GM19099 (cell line): ENCODE results near the gene PROM1.

Experiments
- POLR2A ChIP-seq: IDR thresholded peaks from 3 replicates; pipeline ENCODE4 v1.6.1; 2011; ENCODE audit warnings: low read depth; ENCODE audit not compliant: insufficient read length; ENCODE audit errors: extremely low read depth

PROM1 gene

DNA sequence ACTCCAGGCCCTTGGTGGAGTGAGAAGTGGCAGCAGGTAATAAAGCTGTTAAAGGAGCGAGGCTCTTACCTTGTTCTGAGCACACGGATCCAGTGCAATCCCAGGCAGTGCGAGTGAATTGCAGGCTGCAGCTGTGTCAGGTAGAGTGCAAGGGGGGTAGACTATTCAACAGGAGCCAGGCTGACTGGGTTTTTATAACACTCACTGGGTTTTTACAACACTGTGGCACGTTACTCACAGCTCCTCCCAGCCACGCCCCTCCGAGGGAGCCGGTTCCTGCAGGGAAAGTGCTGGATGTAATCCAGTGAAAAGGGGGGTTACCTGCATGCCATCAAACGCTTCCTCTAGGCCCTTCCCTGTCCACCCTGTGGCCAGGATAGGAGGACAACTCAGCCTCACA, 145.6 kb downstream of the PROM1 start:
- TF ChIP-seq POLR2A = no peak

DNA sequence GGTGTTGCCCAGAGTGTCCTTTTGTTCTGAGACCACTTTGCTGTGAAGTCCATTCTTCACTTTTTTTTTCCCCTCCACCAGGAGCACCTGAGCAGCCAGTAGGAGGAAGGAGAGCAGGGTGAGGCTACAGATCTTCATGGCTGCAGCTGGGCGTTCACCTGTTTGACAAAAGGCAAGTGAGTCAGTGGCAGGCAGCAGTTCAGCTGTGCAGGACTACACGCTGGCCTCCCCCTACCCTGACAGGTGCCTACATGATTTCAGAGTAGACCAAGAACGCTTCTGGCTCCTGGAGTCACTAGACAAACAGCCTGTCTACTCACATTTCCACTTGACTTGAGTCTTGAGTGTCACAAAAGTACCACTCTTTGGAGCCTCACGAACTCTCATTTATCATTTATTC, 147.3 kb downstream of the PROM1 start:
- no peak for TF ChIP-seq POLR2A

DNA sequence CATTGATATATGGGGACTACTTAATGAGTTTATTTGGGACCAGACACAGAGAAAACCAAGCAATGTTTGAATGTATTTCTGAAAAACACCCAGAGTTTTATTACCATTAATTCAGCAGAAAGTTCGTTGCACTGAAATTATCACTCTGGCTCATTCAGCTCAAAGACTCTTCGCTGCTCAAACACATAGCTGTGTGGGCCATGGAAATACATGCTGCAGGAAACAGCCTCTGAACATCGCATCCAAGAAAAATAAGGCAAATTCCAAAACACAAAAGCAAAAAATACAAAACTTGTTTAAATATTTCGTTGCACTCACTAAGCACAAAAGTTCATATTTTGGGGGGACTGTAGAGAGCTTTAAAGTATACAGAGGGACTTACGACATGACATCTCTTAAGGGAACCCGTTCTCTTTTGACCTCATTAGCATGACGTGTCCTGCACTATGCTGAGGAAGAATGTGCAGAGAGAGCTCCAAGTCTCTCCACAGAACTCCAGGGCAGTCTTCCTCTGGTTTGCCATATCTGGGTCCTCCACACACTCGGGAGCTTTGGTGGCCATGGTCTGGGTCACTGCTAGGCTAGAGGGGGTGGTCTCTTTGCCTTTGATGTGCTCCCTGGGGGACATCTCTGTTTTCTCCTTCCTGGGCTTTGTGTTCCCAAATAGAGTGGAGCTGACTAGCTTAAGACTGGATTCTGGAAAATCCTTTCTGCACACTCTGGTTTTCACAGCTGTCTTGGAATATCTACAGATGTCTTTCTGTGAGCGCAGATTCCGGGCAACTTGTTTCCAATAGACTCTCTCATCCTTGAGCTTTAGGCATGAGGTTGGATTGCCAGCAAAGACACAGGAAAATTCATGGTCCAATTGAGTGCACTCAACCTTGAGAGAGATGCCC, 148.1 kb downstream of the PROM1 start:
- no peak for TF ChIP-seq POLR2A

DNA sequence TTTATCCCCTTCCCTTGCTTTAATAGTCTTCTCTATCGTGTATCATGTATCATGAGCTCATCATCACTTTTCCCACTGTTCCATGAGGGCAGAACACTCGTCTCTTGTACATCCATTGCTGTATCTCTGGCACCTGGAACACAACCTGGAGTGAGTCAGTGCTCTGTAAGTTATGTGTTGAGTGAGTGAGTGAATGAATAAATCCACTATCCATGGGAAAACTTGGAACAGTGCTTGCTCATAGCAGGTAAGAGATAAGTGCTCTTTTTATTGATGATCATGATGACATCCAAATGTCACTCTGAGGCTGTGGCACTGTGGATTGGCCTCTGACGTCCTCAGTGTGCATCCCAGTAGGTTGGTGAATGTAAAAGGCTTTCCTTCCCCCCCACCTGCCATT, 149.6 kb downstream of the PROM1 start:
- TF ChIP-seq POLR2A = no peak

DNA sequence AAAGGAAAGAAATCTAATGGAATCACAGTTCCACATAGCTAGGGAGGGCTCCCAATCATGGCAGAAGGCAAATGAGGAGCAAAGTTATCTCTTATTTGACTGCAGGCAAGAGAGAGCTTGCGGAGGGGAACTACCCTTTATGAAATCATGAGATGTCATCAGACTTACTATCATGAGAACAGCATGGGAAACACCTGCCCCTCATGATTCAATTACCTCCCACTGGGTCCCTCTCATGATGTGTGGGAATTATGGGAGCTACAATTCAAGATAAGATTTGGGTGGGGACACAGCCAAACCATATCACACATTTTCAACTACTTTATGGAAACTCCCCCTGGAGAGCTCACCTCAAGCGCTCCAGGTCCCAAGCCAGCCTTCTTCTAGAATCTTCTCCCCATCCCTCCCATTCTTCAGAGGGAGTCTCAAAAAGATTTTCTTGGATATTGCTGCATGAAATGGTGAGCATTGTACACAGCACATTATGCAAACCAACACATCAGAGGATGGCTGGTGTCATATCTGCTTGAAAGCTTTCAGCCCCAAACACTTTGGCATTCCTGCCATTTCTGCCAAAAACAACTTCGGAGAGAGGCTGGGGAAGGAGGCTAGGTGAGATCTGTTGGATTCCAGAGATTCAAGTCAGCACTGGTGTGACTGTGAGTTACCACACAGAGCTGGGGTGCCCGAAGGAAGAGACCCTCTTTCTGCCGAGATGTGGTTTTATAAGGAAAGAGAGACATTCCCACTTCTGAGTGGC, 152.2 kb downstream of the PROM1 start:
- no peak for TF ChIP-seq POLR2A

DNA sequence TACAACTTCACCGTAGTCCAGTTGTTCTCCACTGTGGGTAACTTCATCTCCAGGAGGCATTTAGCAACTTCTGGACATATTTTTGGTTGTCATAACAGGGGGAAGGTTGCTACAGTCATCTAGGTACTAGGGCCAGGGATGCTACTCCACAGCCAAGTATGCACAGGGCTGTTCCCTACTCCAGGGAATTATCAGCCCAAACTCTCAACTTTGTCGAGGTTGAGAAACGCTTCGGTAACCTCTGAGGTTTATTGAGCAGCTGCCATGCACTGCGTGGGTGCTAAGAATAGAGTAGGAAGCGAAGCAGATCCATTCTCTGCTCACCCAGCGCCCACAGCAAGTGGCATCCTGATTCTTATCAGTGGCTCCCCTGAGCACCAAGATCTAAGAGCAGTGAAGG, 153.5 kb downstream of the PROM1 start:
- TF ChIP-seq POLR2A = no peak

DNA sequence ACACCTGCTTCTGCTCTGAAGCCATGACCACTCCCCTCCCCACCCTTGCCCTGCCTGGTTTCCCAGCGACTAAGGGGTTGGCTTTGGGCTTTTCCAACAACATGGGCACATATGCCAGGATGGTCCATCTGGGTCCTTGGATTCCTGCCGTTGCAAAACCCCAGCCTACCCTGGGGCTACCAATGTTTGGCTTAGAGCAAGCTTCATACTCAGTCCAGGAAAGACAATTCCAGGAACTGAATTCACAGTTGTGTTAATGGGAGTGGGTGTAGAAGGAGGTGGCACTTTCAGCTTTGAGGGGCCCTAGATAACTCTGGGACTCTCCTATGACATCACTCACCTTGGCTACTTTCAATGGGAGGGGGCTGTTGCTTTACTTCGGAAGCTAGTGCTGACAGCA, 154.3 kb downstream of the PROM1 start:
- TF ChIP-seq POLR2A = no peak

DNA sequence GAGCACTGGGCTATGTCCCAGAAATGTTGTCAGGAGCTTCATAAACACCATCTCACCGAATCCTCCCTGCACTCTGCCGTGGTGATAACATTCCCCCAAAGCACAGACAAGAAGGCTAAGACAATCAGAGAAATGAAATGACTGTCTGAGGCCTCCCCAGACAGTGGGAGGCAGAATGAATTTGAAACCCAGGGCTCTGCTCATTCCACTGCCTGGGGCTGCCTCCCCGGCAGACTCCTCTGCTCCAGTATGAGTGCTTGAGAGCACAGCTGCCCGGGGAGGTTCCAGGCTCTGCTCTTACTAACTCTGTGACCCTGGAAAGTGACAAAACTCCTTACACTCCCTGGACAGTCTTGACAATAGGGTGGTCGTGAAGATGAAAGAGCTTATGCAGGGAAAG, 154.9 kb downstream of the PROM1 start:
- TF ChIP-seq POLR2A = no peak

DNA sequence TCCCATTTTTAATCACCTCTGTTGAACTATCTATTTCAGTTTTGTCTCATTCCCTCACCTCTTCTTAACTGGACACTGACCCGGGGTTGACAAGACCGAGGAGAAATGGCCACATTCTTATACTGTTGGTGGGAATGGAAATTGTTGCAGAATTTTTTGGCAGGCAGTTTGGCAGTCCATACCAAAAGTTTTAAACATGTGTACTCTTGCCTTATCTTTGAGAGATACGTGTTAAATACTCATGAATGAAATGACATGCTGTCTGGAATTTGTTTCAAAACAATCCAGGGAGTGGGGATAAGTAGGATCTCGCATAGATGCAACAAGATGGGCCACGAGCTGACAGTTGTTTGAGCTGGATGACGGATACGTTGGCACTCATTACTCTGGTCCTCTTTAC, 157.3 kb downstream of the PROM1 start:
- no peak for TF ChIP-seq POLR2A

DNA sequence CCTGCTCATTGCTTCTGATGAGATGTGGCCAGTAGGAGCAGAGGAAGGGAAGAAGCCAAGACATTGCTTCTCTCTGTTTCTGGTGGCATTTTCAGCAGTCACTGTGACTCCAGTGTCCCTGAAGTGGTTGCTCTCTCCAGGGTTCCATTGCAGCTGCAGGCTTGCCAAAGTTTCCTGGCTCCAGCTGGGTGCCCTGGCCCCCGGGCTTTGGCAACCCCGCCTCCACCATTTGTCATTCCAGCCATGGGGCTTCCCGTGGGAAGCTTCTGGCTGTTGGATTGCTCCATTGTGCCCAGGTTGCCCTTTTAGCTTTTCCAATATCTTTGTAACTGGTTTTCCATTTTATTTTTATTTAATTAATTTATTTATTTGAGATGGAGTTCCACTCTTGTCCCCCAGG, 158.0 kb downstream of the PROM1 start:
- TF ChIP-seq POLR2A = no peak

DNA sequence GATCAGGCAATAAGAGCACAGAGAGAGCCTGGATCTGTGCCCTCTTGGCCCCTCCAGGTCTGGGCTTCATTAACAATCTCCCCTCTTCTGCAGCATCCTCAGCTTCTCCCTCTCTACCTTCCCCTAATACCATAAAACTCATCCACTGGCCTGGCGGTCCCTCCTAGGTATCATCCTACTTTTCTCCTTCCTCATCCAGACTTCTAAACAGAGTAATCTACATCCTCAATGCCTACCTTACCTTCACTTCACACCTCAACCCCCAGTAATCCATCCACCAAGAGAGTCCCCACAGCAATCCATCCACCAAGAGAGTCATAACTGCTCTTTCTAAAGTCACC, 162.3 kb downstream of the PROM1 start:
- no peak for TF ChIP-seq POLR2A

DNA sequence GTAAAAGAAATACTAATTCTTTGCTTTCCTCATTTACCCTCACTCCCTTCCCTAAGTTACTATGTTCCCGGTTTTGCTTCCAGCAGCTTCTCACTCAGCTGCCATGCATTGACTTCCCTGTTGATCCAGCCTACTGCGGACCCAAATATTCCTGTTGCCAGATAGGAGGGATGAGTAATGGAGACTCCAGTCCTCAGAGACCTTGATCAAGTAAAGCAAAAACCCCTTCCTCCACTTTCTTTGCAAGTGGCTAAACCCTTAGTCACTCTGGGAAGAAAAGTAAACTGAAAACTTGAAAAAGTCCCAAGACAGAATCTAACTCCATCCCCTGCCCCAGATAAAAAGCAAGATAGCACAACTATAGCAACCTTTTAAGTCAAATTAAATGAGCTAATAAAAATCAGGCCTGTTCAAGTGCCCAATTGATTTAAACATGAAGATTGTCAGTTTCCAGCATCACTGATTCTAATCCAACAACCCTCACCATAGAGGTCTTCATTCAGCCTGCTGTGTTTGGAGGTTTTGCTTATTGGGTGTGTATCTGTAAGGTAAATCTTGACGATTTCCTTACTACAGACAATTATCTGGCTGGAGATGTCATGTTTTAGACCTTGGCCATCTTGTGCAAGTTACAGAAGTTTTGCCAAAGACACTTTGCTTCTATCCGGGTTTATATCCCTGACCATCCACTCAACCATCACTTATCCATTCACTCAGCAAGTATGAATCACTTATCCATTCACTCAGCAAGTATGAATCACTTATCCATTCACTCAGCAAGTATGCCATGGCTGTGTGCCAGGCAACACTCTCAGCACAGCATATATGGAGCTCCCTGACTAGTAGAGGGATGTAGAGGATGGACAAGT, 162.9 kb downstream of the PROM1 start:
- TF ChIP-seq POLR2A = no peak

DNA sequence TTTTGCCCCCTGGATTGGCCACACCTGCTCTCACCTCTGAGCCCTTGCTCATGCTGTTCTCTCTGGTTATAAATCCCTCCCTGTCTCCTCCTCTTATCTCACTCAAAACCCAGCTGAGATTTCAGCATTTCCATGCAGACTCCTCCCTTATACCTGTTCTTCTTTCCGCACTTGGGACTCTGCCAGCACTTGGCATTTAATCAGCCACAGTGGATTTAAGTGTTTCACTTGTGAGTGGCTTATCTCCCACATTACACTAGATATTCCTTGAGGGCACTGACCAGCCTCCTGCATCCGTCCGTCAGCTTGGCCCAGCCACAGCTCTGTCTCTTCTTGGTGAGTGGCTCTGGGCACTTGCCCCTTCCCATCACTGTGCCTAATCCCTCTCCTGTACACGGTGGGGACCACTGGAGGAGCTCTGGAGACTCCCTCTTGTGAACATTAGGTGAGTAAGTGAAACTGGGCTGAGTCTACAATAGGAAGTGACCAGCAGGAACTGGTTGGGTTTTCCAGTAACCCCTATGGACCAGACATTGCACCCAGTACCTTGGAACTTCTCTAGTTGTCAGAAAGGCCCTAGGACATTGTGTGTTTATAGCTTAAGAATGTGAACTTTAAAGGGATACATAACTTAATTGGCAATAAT, 165.2 kb downstream of the PROM1 start:
- no peak for TF ChIP-seq POLR2A
